Posterior cingulate gyrus (tissue), 11 donors: ENCODE results near the gene METTL1.

Experiments used
- DNase-seq, 10 donors: peaks; one replicate each; pipeline versions ENCODE4 v3.0.0 to v3.0.0-alpha.2; 2020 to 2021; ENCODE audit warnings: mixed read lengths in 3 of 10
- intact Hi-C: fragments of 100-400 bp; cut with DNase I; formaldehyde crosslinking; loops from one replicate; pipeline ENCODE4 v1.15.1; 2023

Gene METTL1

GRCh38 chr12:57757771-57758170 is 14.1 kb downstream of the METTL1 start:
- no peak for DNase-seq
- intact Hi-C loops: no loop called here

GRCh38 chr12:57756406-57757341 is 15.2 kb downstream of the METTL1 start:
- intact Hi-C loops: no loop called here
- no peak for DNase-seq

- intact Hi-C loops: no loop called here
- DNase-seq: peak in 1 of 10 donors; percentile 87
Observed at GRCh38 chr12:57755454-57756372, 16.2 kb downstream of the METTL1 start.

GRCh38 chr12:57755194-57755453 is 16.8 kb downstream of the METTL1 start:
- intact Hi-C loops: no loop called here

GRCh38 chr12:57754411-57755193 is 17.3 kb downstream of the METTL1 start, which contains the start of gene MARCHF9:
Gene MARCHF9, plus strand, starts transcription at chr12:57755103. Its CDS starts 426 bp downstream, at chr12:57755529.
- peak in 4 of 10 donors; percentile 39 to 93 (median 72) for DNase-seq
- intact Hi-C loops: no loop called here

More at GRCh38 chr12:57755194-57755453, 16.8 kb downstream of the METTL1 start:
- no peak for DNase-seq

GRCh38 chr12:57753756-57754337 is 18.1 kb downstream of the METTL1 start:
- intact Hi-C loops: no loop called here
- no peak for DNase-seq

GRCh38 chr12:57752668-57753000 is 19.3 kb downstream of the METTL1 start:
- intact Hi-C loops: loop anchor here (1.0 kb wide), 1 partner anchor 20 kb away; the partner anchor contains the start of genes EEF1AKMT3 and METTL1
- DNase-seq: no peak

- DNase-seq: peak; percentile 100
- intact Hi-C loops: loop anchor here (1.0 kb wide), 1 partner anchor 20 kb away; the partner anchor contains the start of genes EEF1AKMT3 and METTL1
Observed at GRCh38 chr12:57751788-57752667, 19.9 kb downstream of the METTL1 start, which contains the start of gene CDK4. Gene CDK4, minus strand, starts transcription at chr12:57752310. Its CDS starts 593 bp downstream, at chr12:57751717.

GRCh38 chr12:57751432-57751787 is 20.5 kb downstream of the METTL1 start:
- intact Hi-C loops: no loop called here
- DNase-seq: no peak

- DNase-seq: no peak
- intact Hi-C loops: no loop called here
Observed at GRCh38 chr12:57750561-57751431, 21.1 kb downstream of the METTL1 start.

- peak in 1 of 10 donors; percentile 82 for DNase-seq
- intact Hi-C loops: no loop called here
Observed at GRCh38 chr12:57749061-57749460, 22.8 kb downstream of the METTL1 start.

GRCh38 chr12:57746025-57746424 is 25.9 kb downstream of the METTL1 start:
- intact Hi-C loops: no loop called here
- DNase-seq: no peak

GRCh38 chr12:57745485-57745881 is 26.4 kb downstream of the METTL1 start:
- intact Hi-C loops: no loop called here
- DNase-seq: no peak

GRCh38 chr12:57744777-57745484 is 27.0 kb downstream of the METTL1 start, which contains the start of gene TSPAN31:
Gene TSPAN31, plus strand, starts transcription at chr12:57745039. Its CDS starts 116 bp downstream, at chr12:57745155.
- intact Hi-C loops: no loop called here

GRCh38 chr12:57744194-57744776 is 27.6 kb downstream of the METTL1 start:
- DNase-seq: peak in 5 of 10 donors; percentile 52 to 91 (median 77)
- intact Hi-C loops: no loop called here

More at GRCh38 chr12:57744777-57745484, 27.0 kb downstream of the METTL1 start, which contains the start of gene TSPAN31:
- DNase-seq: peak; percentile 94 to 100 (median 98)

GRCh38 chr12:57743769-57744168 is 28.1 kb downstream of the METTL1 start:
- intact Hi-C loops: no loop called here
- no peak for DNase-seq
